Esophagus squamous epithelium (tissue), 5 donors: ENCODE measurements around the gene ODF4. TPM values are rescaled to one million over a fixed set of nuclear protein-coding genes. Genes with fewer than 3 reads are reported as not detected.
A peak's percentile ranks its signal among the peaks of the same experiment; 100 is the strongest.

Experiments used
- DNase-seq: peaks from one replicate; lab custom pipeline; 2025; lab: John Stamatoyannopoulos, UW
- H3K27ac ChIP-seq, 4 donors: fragments of 200-600 bp; sonication (generic); one replicate each; pipeline ENCODE4 v1.5.1; 2016 to 2019; ENCODE audit warnings: mild to moderate bottlenecking in 1 of 4
- H3K27me3 ChIP-seq, 4 donors: fragments of 200-600 bp; sonication (generic); 1 replicate in 3 of 4; 2 replicates in 1 of 4; pipeline versions ENCODE4 v1.5.1 to v1.6.0; 2017 to 2021; ENCODE audit warnings: antibody characterized with exemption in 1 of 4
- H3K36me3 ChIP-seq, 3 donors: fragments of 200-600 bp; sonication (generic); one replicate each; pipeline ENCODE4 v1.5.1; 2016 to 2019
- H3K4me1 ChIP-seq, 3 donors: fragments of 200-600 bp; sonication (generic); one replicate each; pipeline ENCODE4 v1.5.1; 2017 to 2019
- H3K4me3 ChIP-seq, 4 donors: fragments of 200-600 bp; sonication (generic); 1 replicate in 3 of 4; 2 replicates in 1 of 4; pipeline ENCODE4 v1.5.1; 2016 to 2019; ENCODE audit warnings: mild to moderate bottlenecking in 2 of 4, moderate library complexity in 1 of 4
- H3K9me3 ChIP-seq, 3 donors: fragments of 200-600 bp; sonication (generic); one replicate each; pipeline ENCODE4 v1.5.1; 2016 to 2019
- CTCF ChIP-seq, 6 experiments: fragments of 450-650 bp in 4 of 6; fragments of 200-600 bp in 2 of 6; sonication (generic) in 2 of 6; IDR thresholded peaks; one replicate each; pipeline ENCODE4 v1.5.1; 2016 to 2019; ENCODE audit warnings: antibody characterized with exemption in 6 of 6, mild to moderate bottlenecking in 4 of 6, moderate library complexity in 4 of 6
- POLR2A ChIP-seq, 4 donors: fragments of 450-650 bp; IDR thresholded peaks; one replicate each; pipeline ENCODE4 v1.6.1; 2017; ENCODE audit warnings: antibody characterized with exemption in 4 of 4, mild to moderate bottlenecking in 4 of 4, moderate library complexity in 3 of 4
- WGBS, 2 donors: methylation state at CpG; one replicate each; pipeline ENCODE4 v1.1.5; 2018; 5-methylcytosine and 5-hydroxymethylcytosine counted together
- intact Hi-C: fragments of 100-400 bp; cut with DNase I; formaldehyde crosslinking; loops from one replicate; pipeline ENCODE4 v1.15.0; 2022
- total RNA-seq, 4 donors: library from RNA; depleted of rRNA; stranded (reverse); fragments of >200 nt; gene quantifications; one replicate each; pipeline ENCODE4 v1.1.0, GENCODE V29; 2016
- donor health status: DM: yes; HTN: yes; CAD: no.

The ODF4 gene
- total RNA-seq, 4 donors from 2014 or later, result not detected

- TF ChIP-seq CTCF (IDR thresholded peaks at IDR 0.05) (no peak), POLR2A (IDR thresholded peaks at IDR 0.05) (no peak)
- DNase-seq, result no peak
- no peak overlapping the region for H3K27ac ChIP-seq
- H3K4me3 ChIP-seq, result no peak overlapping the region
- 50 to 56% methylated on average over 1 to 3 of the region's 16 CpGs for WGBS, 2 donors
- H3K4me1 ChIP-seq, result peaks cover 8 to 23% (median 9%) of the 10 kb centered on the region in 3 donors
- intact Hi-C loops, result no loop called here
- no peaks in the 10 kb centered on the region for H3K9me3 ChIP-seq
- H3K27me3 ChIP-seq, result peaks cover 0 to 76% (median 3%) of the 10 kb centered on the region in 4 donors
- H3K36me3 ChIP-seq, result no peaks in the 10 kb centered on the region
Observed at GRCh38 chr17:8312726-8313600, 26.7 kb upstream of the ODF4 start.

GRCh38 chr17:8314797-8315763 lies 24.6 kb upstream of the ODF4 start:
- intact Hi-C loops, result no loop called here
- Histone ChIP-seq H3K4me1 (peaks cover 8 to 23% (median 9%) of the 10 kb centered on the region in 3 donors), H3K4me3 (peak overlapping the region in 3 of 4 donors; percentile 12 to 29 (median 22)), H3K9me3 (no peaks in the 10 kb centered on the region), H3K36me3 (no peaks in the 10 kb centered on the region), H3K27me3 (peaks cover 0 to 88% (median 3%) of the 10 kb centered on the region in 4 donors), H3K27ac (no peak overlapping the region)
- WGBS, 2 donors, result 11 to 25% methylated on average over 13 of the region's 29 CpGs
- no peak for TF ChIP-seq CTCF (IDR thresholded peaks at IDR 0.05)
- TF ChIP-seq POLR2A (IDR thresholded peaks at IDR 0.05), result no peak
- no peak for DNase-seq

- Histone ChIP-seq H3K4me1 (peaks cover 8 to 23% (median 9%) of the 10 kb centered on the region in 3 donors), H3K4me3 (peak overlapping the region in 3 of 4 donors; percentile 12 to 29 (median 22)), H3K36me3 (no peaks in the 10 kb centered on the region), H3K27me3 (peaks cover 0 to 82% (median 3%) of the 10 kb centered on the region in 4 donors), H3K9me3 (no peaks in the 10 kb centered on the region), H3K27ac (no peak overlapping the region)
- DNase-seq, result no peak
- 33 to 37% methylated on average over 14 to 25 of the region's 26 CpGs for WGBS, 2 donors
- no peak for TF ChIP-seq CTCF (IDR thresholded peaks at IDR 0.05)
- no peak for TF ChIP-seq POLR2A (IDR thresholded peaks at IDR 0.05)
- intact Hi-C loops, result no loop called here
Observed at GRCh38 chr17:8315764-8316217, 23.8 kb upstream of the ODF4 start.

GRCh38 chr17:8318010-8318935 lies 21.4 kb upstream of the ODF4 start:
- intact Hi-C loops, result no loop called here
- H3K27ac ChIP-seq, result no peak overlapping the region
- H3K4me1 ChIP-seq, result peaks cover 8 to 16% (median 9%) of the 10 kb centered on the region in 3 donors
- DNase-seq, result no peak
- H3K36me3 ChIP-seq, result no peaks in the 10 kb centered on the region
- H3K27me3 ChIP-seq, result peaks cover 0 to 69% (median 3%) of the 10 kb centered on the region in 4 donors
- 74 to 79% methylated on average over 19 to 21 of the region's 24 CpGs for WGBS, 2 donors
- H3K4me3 ChIP-seq, result no peak overlapping the region
- no peak for TF ChIP-seq CTCF (IDR thresholded peaks at IDR 0.05)
- no peak for TF ChIP-seq POLR2A (IDR thresholded peaks at IDR 0.05)
- no peaks in the 10 kb centered on the region for H3K9me3 ChIP-seq
